GM21528 (cell line): Measurements from ENCODE around the gene GMFB.

Source experiments
- ATAC-seq: cut with Tn5 transposase; IDR thresholded peaks from one replicate; pipeline ENCODE4 v1.9.1; 2021; ENCODE audit warnings: mild to moderate bottlenecking, moderate library complexity; ENCODE audit not compliant: unreplicated experiment, low FRiP score

GMFB gene

DNA sequence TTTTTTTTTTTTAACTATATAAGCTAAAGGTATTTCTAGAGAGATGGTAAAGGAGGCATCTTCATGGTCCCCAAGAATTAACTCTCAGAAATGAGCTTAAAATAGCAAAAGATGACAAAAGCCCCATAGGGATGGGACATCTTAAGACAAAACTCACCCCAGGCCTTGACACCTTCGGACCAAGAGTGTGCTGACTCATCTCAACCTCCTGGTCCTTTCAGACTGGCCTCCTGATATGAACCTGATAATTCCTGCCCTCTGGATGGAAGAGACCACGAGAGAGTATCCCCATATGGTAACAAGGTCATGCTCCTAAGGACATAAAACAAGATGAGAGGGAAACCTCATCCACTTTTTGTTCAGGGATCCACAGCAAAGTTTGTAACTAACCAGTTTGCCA lies 8.4 kb upstream of the GMFB start:
- ATAC-seq = no peak

DNA sequence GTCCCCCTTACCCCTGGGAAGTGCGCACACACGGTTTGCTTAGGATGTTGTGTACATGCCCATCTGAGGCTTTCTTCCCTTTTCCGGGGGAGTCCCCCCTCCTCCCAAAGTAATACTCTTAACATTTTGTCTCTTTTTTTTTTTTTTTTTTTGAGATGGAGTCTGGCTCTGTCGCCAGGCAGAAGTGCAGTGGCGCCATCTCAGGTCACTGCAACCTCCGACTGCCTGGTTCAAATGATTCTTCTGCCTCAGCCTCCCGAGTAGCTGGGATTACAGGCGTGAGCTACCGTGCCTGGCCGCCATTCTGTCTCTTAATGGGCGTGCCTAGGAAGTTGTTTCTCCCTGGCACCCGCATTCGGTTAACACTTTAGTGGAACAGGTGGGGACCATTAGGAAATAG lies 4.5 kb upstream of the GMFB start:
- no peak for ATAC-seq

DNA sequence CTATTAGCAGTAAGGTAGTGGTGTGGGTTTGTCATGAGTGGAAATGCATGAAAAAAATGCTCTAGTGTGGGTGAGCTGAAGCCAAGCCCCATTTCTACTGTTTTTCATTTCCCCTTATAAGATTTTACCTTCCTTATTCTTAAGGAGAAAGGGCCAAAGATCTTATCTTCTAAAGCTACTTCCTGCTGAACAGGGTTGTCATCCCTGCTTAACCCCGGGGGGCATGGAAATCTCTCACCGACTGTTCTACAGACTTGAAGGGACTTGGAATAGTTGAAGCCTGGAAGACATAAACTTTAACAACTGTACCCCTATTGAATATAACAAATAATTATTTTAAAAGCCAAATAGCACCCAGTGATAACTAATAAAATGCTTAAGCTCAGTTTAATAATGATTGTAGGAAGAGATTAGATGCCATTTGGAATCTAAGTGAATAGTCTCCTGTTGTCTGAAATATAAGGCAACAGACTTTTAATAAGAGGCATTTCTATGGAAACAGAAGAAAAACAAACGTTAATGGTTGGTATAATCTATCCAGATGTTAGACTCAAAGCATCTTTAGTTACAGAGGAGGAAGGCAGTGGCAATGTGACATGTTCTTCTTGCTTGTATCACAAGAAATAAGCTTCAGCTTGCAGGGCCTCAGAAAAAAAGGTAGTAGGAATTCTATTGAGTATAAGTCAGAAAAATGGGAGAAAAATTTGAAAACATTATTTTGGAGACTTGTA lies 1.8 kb upstream of the GMFB start:
- no peak for ATAC-seq

DNA sequence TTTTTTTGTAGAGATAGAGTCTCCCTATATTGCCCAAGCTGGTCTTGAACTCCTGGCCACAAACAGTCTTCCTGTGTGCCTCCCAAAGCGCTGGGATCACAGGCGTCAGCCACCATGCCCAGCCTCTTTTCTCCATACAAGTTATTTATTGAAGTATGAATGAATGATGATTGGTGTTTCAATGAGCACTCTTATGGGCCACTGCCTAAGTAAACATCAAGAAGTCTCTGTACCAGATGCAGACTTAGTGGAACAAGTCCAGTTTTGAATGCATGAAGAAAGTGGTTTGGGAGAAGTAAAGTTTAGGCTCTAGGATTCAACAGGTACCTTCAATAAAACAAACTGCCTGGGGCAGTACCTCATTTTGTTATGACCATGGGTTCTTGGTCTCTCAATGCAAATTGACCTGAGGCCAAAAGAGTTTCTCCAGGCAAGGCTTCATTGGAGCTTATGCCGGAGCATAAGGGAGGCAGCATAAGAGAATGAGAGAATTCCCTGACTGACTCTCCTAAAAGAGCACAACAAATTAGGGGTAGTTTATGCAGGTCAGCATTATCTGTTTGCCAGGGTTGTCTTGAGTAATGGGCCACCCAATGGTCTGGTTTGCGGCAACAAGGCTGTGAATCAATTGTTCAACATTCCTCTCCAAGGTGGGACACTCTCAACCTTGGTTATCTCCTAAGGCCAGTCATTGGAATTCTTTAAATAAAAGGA lies 1.1 kb upstream of the GMFB start:
- no peak for ATAC-seq

DNA sequence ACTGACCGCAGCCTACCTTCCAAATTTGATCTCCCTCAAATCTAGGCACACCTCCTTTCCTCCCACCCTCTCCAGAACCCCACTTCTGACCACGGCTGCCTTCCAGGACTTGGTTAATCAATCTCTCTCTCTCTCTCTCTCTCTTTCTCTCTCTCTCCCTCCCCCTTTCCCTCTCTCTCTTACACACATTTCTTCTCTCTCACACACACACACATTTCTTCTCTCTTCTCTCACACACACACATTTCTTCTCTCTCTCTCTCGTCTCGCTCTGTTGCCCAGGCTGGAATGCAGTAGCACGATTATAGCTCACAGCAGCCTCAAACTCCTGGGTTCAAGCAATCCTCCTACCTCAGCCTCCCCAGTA lies 521 bp upstream of the GMFB start:
- peak; percentile 21 for ATAC-seq

DNA sequence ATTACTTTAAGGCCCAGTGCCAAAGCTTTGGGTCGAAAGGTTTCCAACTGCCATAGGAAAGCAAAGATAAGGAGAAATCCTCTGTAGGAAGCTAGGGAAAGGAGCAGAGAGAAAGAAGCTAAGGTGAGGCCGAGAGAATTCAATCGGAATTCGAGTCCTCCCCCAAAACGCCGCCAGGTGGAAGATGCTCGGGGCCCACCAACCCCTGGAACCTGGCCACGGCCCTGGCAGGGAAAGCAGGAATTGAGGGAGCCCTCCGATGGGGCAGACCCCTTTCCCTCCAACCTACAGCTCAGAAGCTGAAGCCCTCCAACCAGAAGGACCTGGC lies 498 bp downstream of the GMFB start:
- ATAC-seq = peak; percentile 30

DNA sequence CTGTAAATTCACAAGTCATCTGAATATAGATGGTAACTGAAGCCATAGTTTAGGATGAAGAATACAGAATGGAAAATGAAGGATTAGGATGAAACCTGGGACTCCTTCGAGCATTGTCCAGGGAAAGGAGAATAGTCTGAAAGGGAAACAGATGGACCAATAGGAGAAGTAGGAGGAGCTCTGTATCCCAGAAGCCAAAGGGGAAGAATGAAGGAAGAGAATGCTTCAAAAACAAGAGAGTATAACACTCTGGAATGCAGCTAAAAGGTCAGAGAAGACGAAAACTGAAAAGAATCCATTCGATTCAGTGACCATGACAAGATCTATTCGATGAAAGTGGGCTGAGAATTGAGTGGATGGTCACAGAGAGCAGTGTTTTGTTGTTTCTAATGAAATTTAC lies 1.0 kb downstream of the GMFB start:
- no peak for ATAC-seq

DNA sequence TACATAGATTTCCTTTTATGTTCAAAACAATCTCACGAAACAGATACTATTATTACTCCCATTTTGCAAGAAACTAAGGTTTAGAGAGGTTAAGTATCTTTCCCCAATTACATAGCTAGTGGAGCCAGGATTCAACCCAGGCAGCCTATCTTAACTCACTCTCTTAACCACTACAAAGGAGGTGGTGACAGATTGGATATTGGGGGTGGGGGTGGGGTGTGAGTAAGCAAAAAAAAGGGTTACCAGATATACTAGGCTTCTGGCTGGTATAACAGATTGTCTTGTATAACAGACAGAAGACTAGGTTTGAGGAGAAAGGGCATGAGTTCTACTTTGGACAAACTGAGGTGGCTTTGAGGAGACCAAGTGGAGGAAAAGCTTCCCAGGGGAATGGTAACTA lies 2.1 kb downstream of the GMFB start:
- no peak for ATAC-seq

DNA sequence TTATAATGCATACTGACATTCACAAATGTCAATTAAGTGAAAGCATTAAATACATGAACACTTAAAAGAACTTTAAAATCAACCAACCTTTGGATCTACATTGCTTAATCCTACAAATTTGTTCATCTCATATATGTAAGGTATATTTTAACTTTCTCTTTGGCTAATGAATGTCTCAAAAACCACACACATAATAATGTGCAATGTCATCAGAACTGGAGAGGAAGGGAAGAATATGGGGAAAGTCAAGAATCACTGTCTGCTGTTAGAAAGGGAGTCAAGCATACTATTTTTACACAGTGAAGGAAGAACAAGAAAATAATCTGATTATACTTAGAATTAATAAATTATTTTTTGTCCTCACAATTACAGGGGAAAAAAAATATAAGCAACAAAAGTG lies 4.9 kb downstream of the GMFB start:
- ATAC-seq = no peak

DNA sequence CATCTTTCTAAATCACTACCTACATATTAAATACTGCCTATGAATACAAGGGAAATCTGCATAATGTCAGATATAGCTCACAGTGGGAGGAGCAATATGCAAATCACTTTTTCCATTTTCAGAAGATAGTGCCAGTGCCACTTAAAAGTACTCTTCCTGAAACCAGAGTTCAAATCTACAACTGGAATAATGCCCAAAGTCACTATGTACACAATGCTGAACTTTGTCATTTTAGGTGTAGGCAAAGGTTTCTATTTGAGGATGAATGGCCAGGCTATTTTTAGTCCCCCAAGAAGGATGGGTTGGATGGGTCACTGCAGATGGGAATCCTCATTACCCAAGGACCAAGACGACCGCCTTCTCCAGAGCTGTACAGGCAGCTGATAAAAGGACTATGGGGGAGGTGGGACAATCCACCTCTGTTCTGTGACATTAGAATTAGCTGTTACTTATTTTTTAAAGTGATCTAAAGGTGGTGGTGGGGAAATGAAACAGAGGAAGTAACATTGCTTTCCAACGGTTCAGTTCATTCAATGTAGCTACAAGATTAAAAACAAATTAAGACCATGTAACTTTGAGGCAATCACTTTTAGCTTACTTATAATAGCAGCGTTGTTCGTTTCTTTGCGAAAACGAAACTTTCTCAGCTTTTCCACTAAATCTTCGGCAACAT lies 5.6 kb downstream of the GMFB start:
- ATAC-seq = no peak

DNA sequence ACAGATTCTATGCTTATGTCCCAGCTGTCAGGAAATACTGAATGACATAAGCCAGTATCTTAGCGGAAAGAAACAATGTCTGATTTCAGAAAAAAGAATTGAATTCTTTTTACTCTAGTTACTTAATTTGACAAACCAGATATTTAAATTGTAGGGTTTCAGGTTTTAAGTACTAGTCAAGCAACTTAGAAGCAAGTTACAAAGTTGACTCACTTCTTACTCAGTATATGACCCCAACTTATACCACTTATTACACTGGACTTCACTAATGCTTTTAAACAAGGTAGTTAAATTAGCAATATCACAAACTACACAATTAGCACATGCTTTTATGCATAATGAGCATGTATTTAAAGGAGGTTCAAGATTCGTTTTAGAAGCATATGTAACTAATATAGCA lies 7.1 kb downstream of the GMFB start:
- no peak for ATAC-seq

DNA sequence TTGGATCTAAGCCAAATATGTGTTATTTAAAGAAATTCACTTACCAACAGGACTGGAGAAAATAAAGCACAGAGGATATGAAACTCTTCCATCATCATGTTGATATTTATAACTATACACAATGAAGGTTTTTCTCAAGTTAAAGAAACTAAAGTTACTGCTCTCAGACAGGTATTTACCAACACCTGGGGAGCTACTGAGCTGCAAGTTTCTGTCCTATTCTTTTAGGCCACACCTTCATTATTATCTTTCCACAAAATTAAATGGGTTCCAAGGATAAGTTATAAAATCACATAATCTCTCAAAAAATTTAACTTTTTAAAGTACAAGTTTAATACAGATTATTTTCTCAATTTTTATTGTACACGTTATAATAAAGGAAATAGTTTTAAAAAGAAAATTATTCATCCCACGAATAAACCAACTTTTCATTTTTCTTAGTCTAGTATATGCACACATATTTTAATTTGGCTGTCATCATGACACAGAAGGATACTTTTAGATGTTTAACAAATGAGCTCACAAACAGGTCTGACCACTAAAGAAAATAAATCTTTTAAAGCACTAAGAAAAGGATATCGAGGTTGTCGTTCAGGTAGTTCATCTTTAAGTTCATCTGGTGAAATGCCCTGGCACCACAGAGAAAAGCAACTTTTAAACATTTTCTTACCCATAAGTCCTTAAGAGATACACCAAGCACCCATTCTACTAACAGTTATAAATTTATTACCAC lies 7.8 kb downstream of the GMFB start:
- no peak for ATAC-seq

DNA sequence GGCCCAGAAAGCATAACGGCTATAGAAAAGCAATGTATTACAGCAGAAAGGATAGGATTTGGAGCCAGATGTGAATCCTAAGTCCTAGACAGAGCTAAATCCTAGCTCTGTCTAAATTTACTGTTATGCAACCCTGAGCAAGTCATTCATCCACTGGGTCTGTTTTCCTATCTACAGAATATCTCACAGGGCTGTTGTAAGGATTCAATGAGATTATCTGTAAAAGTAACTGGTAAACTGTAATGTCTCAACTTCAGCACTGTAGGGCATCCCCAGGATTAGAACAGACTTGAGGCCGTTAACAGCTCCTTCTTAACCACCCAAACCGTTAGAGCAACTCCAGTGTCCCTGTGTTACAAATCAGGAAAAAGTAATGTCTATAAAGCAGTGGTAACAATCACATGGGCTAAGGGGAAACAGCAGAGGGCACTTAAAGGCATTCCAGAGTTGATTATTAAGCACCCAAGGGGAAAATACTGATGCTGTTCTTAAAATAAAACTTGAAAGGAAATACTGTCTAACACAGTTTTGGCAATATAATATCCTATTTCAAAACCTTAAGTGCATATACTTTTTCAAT lies 10.1 kb downstream of the GMFB start:
- no peak for ATAC-seq

DNA sequence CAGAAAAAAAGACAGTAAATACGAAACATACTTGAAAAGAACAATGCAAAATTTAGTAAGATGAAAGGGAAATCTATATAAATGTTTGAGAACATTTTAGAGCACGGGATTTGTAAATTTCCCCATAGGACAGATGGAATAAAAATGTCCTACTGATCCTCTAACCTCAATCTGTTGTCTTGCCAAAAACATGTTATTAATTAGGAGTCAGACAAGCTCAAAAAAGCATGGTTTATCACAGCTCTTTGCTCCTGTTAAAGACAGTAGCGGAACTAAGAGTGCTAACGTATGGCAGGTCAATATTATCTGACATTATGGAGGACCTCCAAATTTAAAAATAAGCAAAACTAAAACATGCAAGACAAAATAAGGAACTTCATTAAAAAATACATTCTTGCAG lies 12.9 kb downstream of the GMFB start:
- no peak for ATAC-seq

DNA sequence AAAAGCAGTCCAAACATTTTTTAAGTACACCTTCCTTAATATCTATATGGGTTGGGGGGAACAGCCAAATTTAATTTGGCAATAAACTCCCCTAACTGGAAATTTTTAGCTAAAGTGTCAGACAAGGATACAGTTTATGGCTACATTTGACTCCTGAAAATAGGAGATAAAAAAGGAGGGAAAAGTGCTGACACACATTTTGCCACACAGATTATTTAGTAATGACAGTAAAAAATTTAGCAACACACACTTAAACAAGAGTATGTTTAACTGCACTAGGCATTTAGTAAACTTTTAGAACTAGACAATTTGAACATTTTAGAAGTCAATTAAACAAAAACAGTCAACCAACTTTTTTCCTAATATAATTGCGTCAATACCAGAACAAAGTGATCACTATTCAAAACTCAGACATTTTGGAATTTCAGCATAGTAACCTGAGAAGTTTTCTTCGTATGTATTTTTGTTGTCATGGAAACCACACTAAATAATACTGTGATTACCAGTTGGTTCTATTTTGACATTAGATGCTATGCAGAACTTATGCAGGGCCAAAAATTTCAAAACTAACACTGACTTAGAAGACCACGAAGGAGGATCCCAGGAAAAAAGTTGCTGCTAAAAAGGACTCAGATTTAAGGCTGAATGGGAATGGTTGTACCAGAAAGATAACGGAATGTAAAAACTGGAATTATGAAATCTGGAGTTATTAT lies 13.4 kb downstream of the GMFB start:
- no peak for ATAC-seq

DNA sequence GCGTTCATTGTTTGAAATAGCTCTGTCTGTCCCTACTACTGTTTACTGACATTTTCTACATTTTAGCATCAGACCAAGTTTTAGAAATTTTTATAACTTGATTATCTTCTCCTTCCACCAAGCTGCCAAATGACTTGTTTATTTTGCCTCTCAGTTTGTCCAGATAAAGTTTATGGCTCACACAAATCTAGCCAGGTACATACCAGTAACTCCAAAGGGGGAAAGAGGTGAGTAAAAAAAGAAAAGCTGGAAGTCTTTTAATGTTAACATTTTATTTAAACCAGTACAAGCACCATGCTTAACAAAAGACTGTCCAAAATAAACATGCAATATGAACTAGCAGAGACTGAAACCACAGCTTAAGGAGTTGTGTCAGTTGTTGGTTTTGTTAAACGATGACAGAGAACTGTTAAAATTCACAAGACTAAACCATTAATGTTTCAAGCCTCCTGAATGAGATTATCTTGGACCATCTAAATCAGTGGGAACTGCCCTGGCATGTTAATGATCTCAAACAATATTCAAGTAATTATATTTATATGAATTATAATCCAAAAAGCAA lies 14.5 kb downstream of the GMFB start:
- no peak for ATAC-seq

DNA sequence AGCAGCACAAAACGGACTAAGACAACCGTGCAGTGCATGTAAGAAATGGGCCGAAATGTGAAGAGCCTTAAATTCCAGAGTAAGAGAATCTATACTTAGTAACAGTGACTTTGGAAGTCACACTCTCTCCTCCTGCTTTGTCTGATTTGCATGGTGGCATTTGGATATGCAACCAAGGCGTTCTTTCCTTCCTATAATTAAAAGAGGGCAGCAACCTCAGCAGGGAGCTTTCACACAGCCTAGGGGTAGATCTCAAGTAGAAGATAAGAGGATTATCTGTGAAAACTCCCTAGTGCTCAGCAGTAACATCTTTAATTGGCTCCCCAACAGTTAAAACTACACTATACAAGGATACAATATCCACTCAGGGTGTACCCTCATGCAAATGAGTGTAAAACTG lies 16.5 kb downstream of the GMFB start:
- ATAC-seq = no peak

DNA sequence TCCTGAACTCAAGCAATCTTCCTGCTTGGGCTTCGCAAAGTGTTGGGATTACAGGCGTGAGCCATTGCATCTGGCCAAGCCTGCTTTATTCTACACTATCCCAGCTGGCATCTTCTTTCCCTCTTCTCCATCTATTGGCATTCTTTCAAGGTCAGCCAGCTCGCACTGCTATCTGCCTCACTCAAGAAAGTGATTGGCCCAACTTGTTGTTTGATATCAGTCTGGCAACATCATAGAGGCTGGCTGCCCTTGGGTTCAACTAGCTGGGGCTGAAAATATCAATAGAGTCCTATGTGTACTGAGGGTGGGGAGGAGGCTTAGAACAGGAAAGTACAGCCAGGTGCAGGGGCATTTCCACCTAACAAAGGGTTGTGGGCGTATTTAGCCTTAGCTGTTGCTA lies 17.1 kb downstream of the GMFB start:
- ATAC-seq = no peak

DNA sequence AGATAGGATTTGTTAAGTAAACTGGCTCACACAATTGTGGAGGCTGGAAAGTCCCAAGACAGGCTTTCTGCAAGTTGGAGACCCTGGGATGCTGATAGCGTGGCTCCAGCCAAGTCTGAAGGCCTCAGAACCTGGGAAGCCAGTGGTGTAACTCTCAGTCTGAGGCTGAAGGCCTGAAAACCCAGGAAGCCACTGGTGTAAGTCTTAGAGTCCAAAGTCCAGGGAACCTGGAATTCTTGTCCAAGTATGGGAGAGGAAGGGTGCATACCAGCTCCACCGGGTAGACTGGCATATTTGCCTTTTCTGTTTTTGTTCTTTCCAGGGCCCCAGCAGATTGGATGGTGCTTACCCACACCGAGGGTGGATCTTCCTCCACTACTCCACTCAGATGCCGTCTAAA lies 18.1 kb downstream of the GMFB start:
- no peak for ATAC-seq

DNA sequence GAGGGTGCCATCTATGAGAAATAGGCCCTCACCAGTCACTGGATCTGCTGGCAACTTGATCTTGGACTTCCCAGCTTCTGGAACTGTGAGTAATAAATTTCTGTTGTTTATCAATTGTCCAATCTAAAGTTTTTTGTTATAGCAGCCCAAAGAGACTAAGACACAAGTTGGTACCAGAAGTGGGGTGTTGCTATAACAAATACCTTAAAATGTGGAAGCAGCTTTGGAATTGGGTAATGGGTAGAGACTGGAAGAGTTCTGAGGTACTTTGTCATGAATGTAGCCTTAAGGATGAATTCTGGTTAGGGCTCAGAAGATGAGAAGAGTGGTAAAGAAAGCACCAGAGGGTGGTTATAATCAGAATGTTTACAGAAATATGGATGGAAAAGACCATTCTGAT lies 21.5 kb downstream of the GMFB start:
- no peak for ATAC-seq
